Activated CD8-positive, alpha-beta T cell treated with anti-CD3 and anti-CD28 coated beads for 36 hours (primary cell): ENCODE results near the gene DNAH3. TPM values are rescaled to one million over a fixed set of nuclear protein-coding genes. Genes with fewer than 3 reads are reported as not detected.
A peak's percentile ranks its signal among the peaks of the same experiment; 100 is the strongest.

ENCODE experiments used
- ATAC-seq: fragments of 200-7000 bp; cut with Tn5 transposase; one replicate; pipeline ENCODE4 v1.10.0; 2021; ENCODE audit warnings: mild to moderate bottlenecking, moderate library complexity
- CTCF ChIA-PET: fragments of 350-600 bp; sonication (Branson Sonifier 250); formaldehyde crosslinking; loops from one replicate; lab custom pipeline; 2021; ENCODE audit warnings: antibody characterized with exemption; lab: Charles Lee
- POLR2A ChIA-PET: fragments of 350-600 bp; sonication (Branson Sonifier 250); formaldehyde crosslinking; loops from one replicate; lab custom pipeline; 2021; ENCODE audit warnings: antibody characterized with exemption; lab: Charles Lee
- DNase-seq: peaks from one replicate; pipeline ENCODE4 v3.0.0-alpha.2; 2020
- H3K27ac Mint-ChIP-seq: one replicate; pipeline ENCODE4 v1.8.0; 2021; ENCODE audit warnings: mild to moderate bottlenecking, mixed read lengths
- H3K27me3 Mint-ChIP-seq: one replicate; pipeline ENCODE4 v1.8.0; 2021; ENCODE audit warnings: mixed read lengths
- H3K36me3 Mint-ChIP-seq: one replicate; pipeline ENCODE4 v1.8.0; 2021; ENCODE audit warnings: low read depth, mixed read lengths
- H3K4me1 Mint-ChIP-seq: one replicate; pipeline ENCODE4 v1.8.0; 2021; ENCODE audit warnings: low read depth, mixed read lengths
- H3K4me3 Mint-ChIP-seq: one replicate; pipeline ENCODE4 v1.8.0; 2021; ENCODE audit warnings: mild to moderate bottlenecking, moderate library complexity, mixed read lengths
- H3K9me3 Mint-ChIP-seq: one replicate; pipeline ENCODE4 v1.8.0; 2021; ENCODE audit warnings: mixed read lengths
- intact Hi-C: fragments of 100-400 bp; cut with micrococcal nuclease; formaldehyde crosslinking; loops from one replicate; pipeline ENCODE4 v1.10.0; 2022
- total RNA-seq, 2 experiments: library from RNA; stranded (reverse); gene quantifications; one replicate each; pipeline ENCODE4 v1.2.3, GENCODE V29; 2021
- TF ChIP-seq, protein P1 (sequence below): fragments of 200-600 bp; IDR thresholded peaks from one replicate; pipeline ENCODE4 v1.8.0; 2022; ENCODE audit warnings: antibody characterized with exemption, mild to moderate bottlenecking

The DNAH3 gene
- total RNA-seq, 2 experiments from 2014 or later: 0.02 TPM; not detected in 1

DNA sequence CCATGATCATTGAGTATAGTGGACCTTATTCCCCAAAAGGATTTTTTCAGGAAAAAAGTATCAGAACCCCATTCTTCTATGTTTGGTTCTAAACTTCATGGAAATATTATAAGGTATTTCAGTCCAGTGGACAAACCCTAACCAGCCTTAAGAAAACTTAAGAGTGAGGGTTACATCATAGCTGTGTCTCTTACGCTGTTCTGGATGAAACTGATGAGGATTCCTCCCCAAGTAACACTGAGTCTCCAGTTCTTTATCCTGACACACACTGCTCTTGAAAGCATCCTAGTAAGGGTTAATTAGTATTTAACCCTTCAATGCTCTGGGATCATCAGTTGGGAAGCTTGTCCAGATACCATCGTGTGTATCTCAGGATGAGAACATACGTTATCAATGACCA, 245.1 kb downstream of the DNAH3 start:
- ChIA-PET CTCF (no interaction called here), POLR2A (no interaction called here)
- DNase-seq (no peak), ATAC-seq (no peak)
- Mint-ChIP-seq H3K27ac (no peak overlapping the region), H3K4me1 (peaks cover 75% of the 10 kb centered on the region), H3K27me3 (no peaks in the 10 kb centered on the region), H3K36me3 (peaks cover 51% of the 10 kb centered on the region), H3K4me3 (no peak overlapping the region), H3K9me3 (no peaks in the 10 kb centered on the region)
- TF ChIP-seq, protein P1, sequence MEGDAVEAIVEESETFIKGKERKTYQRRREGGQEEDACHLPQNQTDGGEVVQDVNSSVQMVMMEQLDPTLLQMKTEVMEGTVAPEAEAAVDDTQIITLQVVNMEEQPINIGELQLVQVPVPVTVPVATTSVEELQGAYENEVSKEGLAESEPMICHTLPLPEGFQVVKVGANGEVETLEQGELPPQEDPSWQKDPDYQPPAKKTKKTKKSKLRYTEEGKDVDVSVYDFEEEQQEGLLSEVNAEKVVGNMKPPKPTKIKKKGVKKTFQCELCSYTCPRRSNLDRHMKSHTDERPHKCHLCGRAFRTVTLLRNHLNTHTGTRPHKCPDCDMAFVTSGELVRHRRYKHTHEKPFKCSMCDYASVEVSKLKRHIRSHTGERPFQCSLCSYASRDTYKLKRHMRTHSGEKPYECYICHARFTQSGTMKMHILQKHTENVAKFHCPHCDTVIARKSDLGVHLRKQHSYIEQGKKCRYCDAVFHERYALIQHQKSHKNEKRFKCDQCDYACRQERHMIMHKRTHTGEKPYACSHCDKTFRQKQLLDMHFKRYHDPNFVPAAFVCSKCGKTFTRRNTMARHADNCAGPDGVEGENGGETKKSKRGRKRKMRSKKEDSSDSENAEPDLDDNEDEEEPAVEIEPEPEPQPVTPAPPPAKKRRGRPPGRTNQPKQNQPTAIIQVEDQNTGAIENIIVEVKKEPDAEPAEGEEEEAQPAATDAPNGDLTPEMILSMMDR: no peak
- intact Hi-C loops: no loop called here

DNA sequence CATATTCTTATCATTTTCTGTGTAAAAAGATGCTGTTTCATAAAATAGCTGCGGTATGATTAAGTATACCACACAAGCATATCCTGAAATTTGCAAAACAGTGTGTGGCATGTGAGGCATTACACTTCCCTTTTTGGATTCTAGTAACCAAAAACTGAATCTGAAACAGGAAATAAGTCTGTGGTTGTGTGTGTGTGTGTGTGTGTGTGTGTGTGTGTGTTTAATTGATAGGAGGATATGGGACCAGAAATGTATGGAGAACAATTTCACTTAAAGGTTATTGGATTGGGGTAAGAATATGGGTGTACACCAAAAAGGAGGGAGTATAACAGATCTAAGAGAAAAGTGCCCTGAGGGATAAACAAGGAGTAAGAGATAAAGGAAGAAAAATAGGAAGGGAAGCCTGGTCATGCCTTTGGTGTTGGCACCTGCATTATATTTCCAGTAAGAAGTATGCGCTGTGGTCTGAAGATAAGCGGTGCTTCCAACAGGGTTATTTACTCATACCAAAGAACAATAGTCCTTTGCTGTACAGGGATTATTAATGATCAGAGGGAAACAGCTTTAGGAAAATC, 246.1 kb downstream of the DNAH3 start:
- ATAC-seq (no peak), DNase-seq (peak; percentile 35)
- H3K27ac Mint-ChIP-seq: peak overlapping the region; percentile 71
- TF ChIP-seq, protein P1: no peak
- ChIA-PET CTCF (interaction anchor here (1.1 kb wide), 1 partner anchor 180 kb away, joined by 3 read pairs; no protein-coding TSS in a partner anchor), POLR2A (no interaction called here)
- no peaks in the 10 kb centered on the region for H3K27me3 Mint-ChIP-seq
- H3K4me1 Mint-ChIP-seq: peaks cover 65% of the 10 kb centered on the region
- no peaks in the 10 kb centered on the region for H3K9me3 Mint-ChIP-seq
- intact Hi-C loops: no loop called here
- H3K36me3 Mint-ChIP-seq: peaks cover 51% of the 10 kb centered on the region
- H3K4me3 Mint-ChIP-seq: peak overlapping the region; percentile 93

DNA sequence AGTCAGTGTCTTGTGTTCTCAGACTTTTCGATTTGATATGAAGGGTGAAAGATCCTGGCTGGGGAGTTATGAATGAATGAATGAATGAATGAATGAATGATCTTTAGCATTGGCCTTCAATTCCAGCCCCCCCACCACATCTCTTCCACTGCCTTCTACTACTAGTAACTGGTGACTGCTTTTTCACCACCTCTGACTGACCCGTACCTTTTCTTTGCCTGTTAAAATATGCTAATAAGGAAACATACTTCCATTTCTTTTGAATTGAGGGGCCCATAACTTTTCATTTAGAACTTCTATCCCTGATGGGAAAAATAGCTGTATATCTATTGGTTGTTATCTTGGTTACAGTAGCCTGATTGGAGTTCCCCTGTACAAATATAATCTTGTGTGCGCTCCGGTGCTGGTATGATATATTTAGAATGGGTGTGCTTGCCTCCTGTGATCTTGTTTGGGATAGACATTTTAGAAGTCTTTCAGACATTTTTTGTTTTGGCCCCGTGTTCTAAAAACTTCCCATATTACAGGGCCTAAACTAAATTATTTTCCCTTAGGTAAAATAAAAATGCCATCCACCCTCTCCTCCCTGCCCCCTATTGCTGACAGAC, 246.6 kb downstream of the DNAH3 start:
- Mint-ChIP-seq H3K4me1 (peaks cover 67% of the 10 kb centered on the region), H3K36me3 (peaks cover 51% of the 10 kb centered on the region), H3K27ac (peak overlapping the region; percentile 71), H3K9me3 (no peaks in the 10 kb centered on the region), H3K27me3 (no peaks in the 10 kb centered on the region), H3K4me3 (peak overlapping the region; percentile 93)
- ATAC-seq (no peak), DNase-seq (no peak)
- intact Hi-C loops: no loop called here
- POLR2A ChIA-PET: interaction anchor here (0.6 to 1.6 kb wide), 4 partner anchors 21 to 38 kb away, joined by 3 to 6 read pairs (median 3); no protein-coding TSS in a partner anchor
- TF ChIP-seq, protein P1: no peak
- CTCF ChIA-PET: interaction anchor here (1.0 to 1.3 kb wide), 3 partner anchors 16 to 181 kb away, joined by 3 to 4 read pairs (median 3); no protein-coding TSS in a partner anchor

DNA sequence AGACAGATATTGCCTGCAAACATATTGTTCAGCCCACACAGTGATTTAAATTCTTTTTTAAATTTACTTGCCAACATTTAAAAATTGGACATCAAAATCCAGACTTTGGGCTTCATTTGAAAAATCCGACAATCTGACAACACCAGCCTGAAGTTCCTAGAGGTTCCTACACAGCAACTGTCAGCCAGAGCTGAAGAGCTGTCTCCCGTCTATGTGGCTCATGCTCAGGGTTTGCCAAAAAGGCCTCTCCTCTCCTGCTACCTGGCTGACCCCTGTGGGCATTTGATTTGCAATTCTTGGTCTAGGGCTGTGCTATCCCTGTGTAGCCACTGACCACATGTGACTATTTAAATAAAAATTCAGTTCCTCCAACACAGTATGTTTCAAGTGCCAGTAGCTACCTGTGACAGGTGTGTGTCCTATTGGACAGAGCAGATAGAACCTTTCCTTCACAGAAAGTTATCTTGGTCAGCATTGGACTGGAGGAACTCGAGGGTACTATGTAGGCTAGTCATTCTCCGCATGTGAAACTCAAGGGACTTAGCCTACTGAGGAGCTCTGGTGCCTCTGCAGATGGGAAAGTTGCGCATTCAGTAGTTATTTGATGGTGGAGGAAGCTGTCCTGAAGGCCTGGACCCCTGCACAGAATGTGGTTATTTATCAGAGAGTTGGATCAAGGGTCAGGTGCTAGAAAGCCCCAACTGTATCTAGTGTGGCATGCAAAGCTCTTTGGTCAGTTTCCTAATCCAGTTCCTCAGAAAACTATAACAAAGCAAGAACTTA, 247.3 kb downstream of the DNAH3 start:
- no peak for DNase-seq
- TF ChIP-seq, protein P1: no peak
- Mint-ChIP-seq H3K27me3 (no peaks in the 10 kb centered on the region), H3K4me1 (peaks cover 70% of the 10 kb centered on the region), H3K27ac (peak overlapping the region; percentile 71), H3K9me3 (no peaks in the 10 kb centered on the region), H3K4me3 (peak overlapping the region; percentile 93), H3K36me3 (peaks cover 51% of the 10 kb centered on the region)
- POLR2A ChIA-PET: interaction anchor here (0.6 to 1.6 kb wide), 8 partner anchors 8 to 44 kb away, joined by 3 to 6 read pairs (median 4); no protein-coding TSS in a partner anchor
- ATAC-seq: no peak
- intact Hi-C loops: no loop called here
- CTCF ChIA-PET: interaction anchor here (1.0 to 1.3 kb wide), 3 partner anchors 17 to 53 kb away, joined by 3 to 5 read pairs (median 4); no protein-coding TSS in a partner anchor
